HepG2 (cell line): ENCODE results near the gene PRKACA. TPM values are rescaled to one million over a fixed set of nuclear protein-coding genes. Genes with fewer than 3 reads are reported as not detected.

Experiments used
- ATAC-seq: fragments of 200-7000 bp; cut with Tn5 transposase; 3 replicates; pipeline ENCODE4 v1.9.1; 2020; ENCODE audit warnings: mild to moderate bottlenecking, moderate library complexity
- BruUV-seq: library from RNA; stranded (reverse); fragments of 400-500 nt; replicated peaks from 2 replicates; lab custom pipeline; 2021; lab: Mats Ljungman, UMichigan
- CTCF ChIA-PET: fragments of 300-600 bp; formaldehyde crosslinking; extraction: SDS; loops from one replicate; lab custom pipeline; 2021; ENCODE audit warnings: low total read pairs, inconsistent platforms, low intra/inter-chr PET ratio; lab: Yijun Ruan, JAX
- POLR2A ChIA-PET: fragments of 350-600 bp; sonication (Branson Sonifier 250); formaldehyde crosslinking; loops from one replicate; lab custom pipeline; 2020; ENCODE audit warnings: antibody characterized with exemption, inconsistent platforms; lab: Yijun Ruan, JAX
- DNase-seq: peaks from one replicate; pipeline ENCODE4 v3.0.0-alpha.2; 2015; ENCODE audit warnings: low spot score
- FAIRE-seq: peaks from 3 replicates; lab custom pipeline; 2011; peaks lifted over from hg19 to GRCh38; lab: Jason Lieb, UNC
- H2AFZ ChIP-seq: one replicate; pipeline ENCODE4 v1.6.1; 2011; ENCODE audit warnings: low read length, inconsistent platforms
- H3K27ac ChIP-seq: fragments of 300-600 bp; 3 replicates; pipeline ENCODE4 v1.8.0; 2011; ENCODE audit warnings: mixed run types, mild to moderate bottlenecking, mixed read lengths, low read length, inconsistent platforms; ENCODE audit not compliant: insufficient read depth; ENCODE audit errors: extremely low read length
- H3K27me3 ChIP-seq, 2 experiments: fragments of 200-600 bp in 1 of 2; 2 replicates in 1 of 2; 3 replicates in 1 of 2; pipeline versions ENCODE4 v1.6.0 to v1.8.0; 2011; ENCODE audit warnings: low read length in 2 of 2, mild to moderate bottlenecking in 2 of 2, moderate library complexity in 2 of 2, inconsistent platforms in 1 of 2; ENCODE audit not compliant: insufficient read depth in 2 of 2, control insufficient read depth in 1 of 2
- H3K36me3 ChIP-seq, 2 experiments: fragments of 200-600 bp in 1 of 2; replicated peaks in 1 of 2; 2 replicates in 1 of 2; 3 replicates in 1 of 2; pipeline versions ENCODE4 v1.5.1 to v1.8.0; 2011; ENCODE audit warnings: low read length in 2 of 2, inconsistent platforms in 1 of 2; ENCODE audit not compliant: insufficient read depth in 2 of 2, control insufficient read depth in 1 of 2
- H3K4me1 ChIP-seq: 2 replicates; pipeline ENCODE4 v1.5.1; 2012; ENCODE audit warnings: low read length, inconsistent platforms; ENCODE audit not compliant: insufficient read depth
- H3K4me2 ChIP-seq: 2 replicates; pipeline ENCODE4 v1.6.0; 2011; ENCODE audit warnings: low read depth, low read length, inconsistent platforms
- H3K4me3 ChIP-seq, 3 experiments: fragments of 200-600 bp in 1 of 3; sonication (generic), shearing (Covaris generic) in 1 of 3; replicated peaks in 1 of 3; 2 replicates each; pipeline ENCODE4 v1.5.1; 2011 to 2016; ENCODE audit warnings: low read length in 3 of 3, inconsistent platforms in 2 of 3, low read depth in 2 of 3, mild to moderate bottlenecking in 2 of 3, control low read depth in 1 of 3, mixed read lengths in 1 of 3; ENCODE audit not compliant: insufficient read depth in 1 of 3
- H3K79me2 ChIP-seq: one replicate; pipeline ENCODE4 v1.6.1; 2011; ENCODE audit warnings: low read length, inconsistent platforms; ENCODE audit not compliant: insufficient read depth
- H3K9ac ChIP-seq: 2 replicates; pipeline ENCODE4 v1.6.0; 2011; ENCODE audit warnings: mild to moderate bottlenecking, low read depth, low read length, inconsistent platforms; ENCODE audit not compliant: insufficient read depth
- H3K9me3 ChIP-seq: 2 replicates; pipeline ENCODE4 v1.5.1; 2012; ENCODE audit warnings: mild to moderate bottlenecking, low read length
- H4K20me1 ChIP-seq: 2 replicates; pipeline ENCODE4 v1.6.0; 2011; ENCODE audit warnings: inconsistent platforms, mild to moderate bottlenecking, low read length, moderate library complexity; ENCODE audit not compliant: insufficient read depth
- ARID2 ChIP-seq: sonication (generic); formaldehyde crosslinking; IDR thresholded peaks from 2 replicates; pipeline ENCODE4 v1.8.1; 2022; ENCODE audit warnings: mild to moderate bottlenecking, missing genetic modification reagents, borderline replicate concordance
- ATF7-NPFF ChIP-seq: sonication (generic); formaldehyde crosslinking; IDR thresholded peaks from 2 replicates; pipeline ENCODE4 v1.8.1; 2023; ENCODE audit warnings: mild to moderate bottlenecking, low read depth, missing genetic modification reagents, moderate library complexity
- CREB1 ChIP-seq, 2 experiments: fragments of 450-650 bp in 1 of 2; IDR thresholded peaks; 2 replicates each; pipeline ENCODE4 v1.6.1; 2016 to 2017; ENCODE audit warnings: control low read depth in 1 of 2, mild to moderate bottlenecking in 1 of 2, missing compliant biosample characterization in 1 of 2, missing genetic modification characterization in 1 of 2
- HNF4G ChIP-seq, 2 experiments: sonication (generic) in 1 of 2; formaldehyde crosslinking in 1 of 2; IDR thresholded peaks; 2 replicates each; pipeline versions ENCODE4 v1.4.0 to v1.6.1; 2011 to 2020; ENCODE audit warnings: borderline replicate concordance in 2 of 2, low read depth in 2 of 2, mild to moderate bottlenecking in 2 of 2, low read length in 1 of 2, missing genetic modification reagents in 1 of 2, moderate library complexity in 1 of 2
- ISL2 ChIP-seq: sonication (generic); formaldehyde crosslinking; IDR thresholded peaks from 2 replicates; pipeline ENCODE4 v1.5.0; 2020; ENCODE audit warnings: missing genetic modification reagents
- MXI1 ChIP-seq: IDR thresholded peaks from 3 replicates; pipeline ENCODE4 v1.6.1; 2012; ENCODE audit warnings: low read depth, low read length, inconsistent platforms, borderline replicate concordance
- NFATC3 ChIP-seq: sonication (generic); formaldehyde crosslinking; IDR thresholded peaks from 2 replicates; pipeline ENCODE4 v1.5.1; 2020; ENCODE audit warnings: mild to moderate bottlenecking, missing genetic modification reagents
- SP2 ChIP-seq: sonication (generic); formaldehyde crosslinking; IDR thresholded peaks from 2 replicates; pipeline ENCODE4 v1.5.1; 2020; ENCODE audit warnings: mild to moderate bottlenecking, missing genetic modification reagents
- SSRP1 ChIP-seq: IDR thresholded peaks from 2 replicates; pipeline ENCODE4 v1.6.1; 2016; ENCODE audit warnings: control low read depth
- WIZ ChIP-seq: sonication (generic); formaldehyde crosslinking; IDR thresholded peaks from 2 replicates; pipeline ENCODE4 v1.5.1; 2020; ENCODE audit warnings: mild to moderate bottlenecking, missing genetic modification reagents
- ZC3H4 ChIP-seq: sonication (generic); formaldehyde crosslinking; IDR thresholded peaks from 2 replicates; pipeline ENCODE4 v1.4.0; 2020; ENCODE audit warnings: missing genetic modification reagents, borderline replicate concordance
- ZIK1 ChIP-seq: sonication (generic); formaldehyde crosslinking; IDR thresholded peaks from 2 replicates; pipeline ENCODE4 v1.5.0; 2020; ENCODE audit warnings: mild to moderate bottlenecking, low read depth, missing genetic modification reagents, borderline replicate concordance
- ZNF230 ChIP-seq: sonication (generic); formaldehyde crosslinking; IDR thresholded peaks from 2 replicates; pipeline ENCODE4 v1.4.0; 2020; ENCODE audit warnings: mild to moderate bottlenecking, missing genetic modification reagents
- ZNF569 ChIP-seq: sonication (generic); formaldehyde crosslinking; IDR thresholded peaks from 2 replicates; pipeline ENCODE4 v1.5.0; 2020; ENCODE audit warnings: mild to moderate bottlenecking, missing genetic modification reagents, moderate library complexity, borderline replicate concordance
- ZNF607 ChIP-seq: sonication (generic); formaldehyde crosslinking; IDR thresholded peaks from 2 replicates; pipeline ENCODE4 v1.5.1; 2020; ENCODE audit warnings: missing genetic modification reagents, mild to moderate bottlenecking, borderline replicate concordance
- ZNF614 ChIP-seq: IDR thresholded peaks from 2 replicates; pipeline ENCODE4 v1.6.1; 2018; ENCODE audit warnings: missing biosample characterization, missing genetic modification reagents, inconsistent platforms, borderline replicate concordance
- ZNF674 ChIP-seq: sonication (generic); formaldehyde crosslinking; IDR thresholded peaks from 2 replicates; pipeline ENCODE4 v1.5.0; 2020; ENCODE audit warnings: low read depth, mild to moderate bottlenecking, missing genetic modification reagents
- WGBS: methylation state at CpG from one replicate; pipeline ENCODE4 v1.1.6; 2017; ENCODE audit warnings: low lambda C conversion rate; 5-methylcytosine and 5-hydroxymethylcytosine counted together
- in situ Hi-C: cut with HindIII; loops from 2 replicates; pipeline ENCODE4 v1.10.0; 2017; ENCODE audit warnings: low pct_unique_long_range_greater_than_20kb; ENCODE audit not compliant: extremely low pct_ligation_motif_present
- intact Hi-C: fragments of 100-400 bp; cut with micrococcal nuclease; formaldehyde crosslinking; loops from one replicate; pipeline ENCODE4 v1.10.0; 2022; ENCODE audit not compliant: unreplicated experiment
- polyA plus RNA-seq, 8 experiments: library from polyadenylated mRNA; depleted of rRNA in 3 of 8; stranded (reverse) in 7 of 8; unstranded in 1 of 8; fragments of >200 nt; fragmentation: Illumina TruSeq in 4 of 8; extraction: Trizol in 4 of 8; gene quantifications; 2 replicates each; pipeline versions ENCODE4 v1.2.1 to v1.2.3, GENCODE V29; 2011 to 2016; ENCODE audit warnings: low read depth in 4 of 8, missing spikeins in 1 of 8, mixed read lengths in 1 of 8; ENCODE audit not compliant: insufficient read depth in 1 of 8
- total RNA-seq, 5 experiments: library from RNA; depleted of rRNA; stranded (reverse); fragments of >200 nt; fragmentation: Illumina TruSeq; extraction: Trizol; gene quantifications; 2 replicates each; pipeline ENCODE4 v1.2.3, GENCODE V29; 2016; ENCODE audit warnings: low read depth in 1 of 5
- TF ChIP-seq, protein P1 (sequence below): sonication (generic); formaldehyde crosslinking; IDR thresholded peaks from 2 replicates; pipeline ENCODE4 v1.9.0; 2022; ENCODE audit warnings: missing genetic modification reagents, mild to moderate bottlenecking, borderline replicate concordance

The PRKACA gene
- total and polyA plus RNA-seq, 2 of the 13 experiments (the other 11 are each of a cell fraction or from before 2014, with no cell fraction given): 11.0 to 18.2 TPM

- DNase-seq: peak; percentile 99
- Histone ChIP-seq H3K4me2 (peak overlapping the region; percentile 95), H3K27me3 (no peaks in the 10 kb centered on the region; a peak in 1 of 5 replicates), H4K20me1 (no peaks in the 10 kb centered on the region), H3K4me3 (peak overlapping the region; percentile 79 to 95 (median 87)), H3K27ac (peak overlapping the region; percentile 91), H3K9ac (peak overlapping the region; percentile 92), H3K4me1 (peaks cover 38% of the 10 kb centered on the region), H3K36me3 (no peaks in the 10 kb centered on the region), H3K9me3 (no peaks in the 10 kb centered on the region), H3K79me2 (peaks cover 5% of the 10 kb centered on the region), H2AFZ (no peak overlapping the region)
- peak; percentile 80 for ATAC-seq
- ChIA-PET POLR2A (interaction anchor here (0.6 to 3.4 kb wide), 15 partner anchors 9 to 1332 kb away, joined by 3 to 14 read pairs (median 4); partner anchors contain the start of genes ASF1B, DCAF15, MISP3 and PRKACA), CTCF (no interaction called here)
- intact Hi-C loops: loop anchor here (1.0 to 5.0 kb wide), 3 partner anchors 9 to 56 kb away; partner anchors contain the start of genes ASF1B, PRKACA and SAMD1
- in situ Hi-C loops: no loop called here
- FAIRE-seq: peak; percentile 99
- BruUV-seq: TSS peak; percentile 94
- under 1% methylated on average over 36 of the region's 50 CpGs for WGBS
- TF ChIP-seq SP2 (CRISPR knock-in tag): peak; percentile 88
- TF ChIP-seq CREB1 (IDR thresholded peaks at IDR 0.05): peak; percentile 74
- TF ChIP-seq CREB1 (CRISPR knock-in tag; IDR thresholded peaks at IDR 0.05): peak; percentile 89
- TF ChIP-seq ZNF674: no peak
- no peak for TF ChIP-seq SSRP1 (CRISPR knock-in tag)
- peak; percentile 80; the same call in 2 of the 3 replicates for TF ChIP-seq MXI1
- TF ChIP-seq ZC3H4 (CRISPR knock-in tag): no peak
- peak; percentile 51; the same call in 1 of the 2 replicates for TF ChIP-seq ZNF607 (CRISPR knock-in tag)
- no peak for TF ChIP-seq NFATC3
- TF ChIP-seq, protein P1, sequence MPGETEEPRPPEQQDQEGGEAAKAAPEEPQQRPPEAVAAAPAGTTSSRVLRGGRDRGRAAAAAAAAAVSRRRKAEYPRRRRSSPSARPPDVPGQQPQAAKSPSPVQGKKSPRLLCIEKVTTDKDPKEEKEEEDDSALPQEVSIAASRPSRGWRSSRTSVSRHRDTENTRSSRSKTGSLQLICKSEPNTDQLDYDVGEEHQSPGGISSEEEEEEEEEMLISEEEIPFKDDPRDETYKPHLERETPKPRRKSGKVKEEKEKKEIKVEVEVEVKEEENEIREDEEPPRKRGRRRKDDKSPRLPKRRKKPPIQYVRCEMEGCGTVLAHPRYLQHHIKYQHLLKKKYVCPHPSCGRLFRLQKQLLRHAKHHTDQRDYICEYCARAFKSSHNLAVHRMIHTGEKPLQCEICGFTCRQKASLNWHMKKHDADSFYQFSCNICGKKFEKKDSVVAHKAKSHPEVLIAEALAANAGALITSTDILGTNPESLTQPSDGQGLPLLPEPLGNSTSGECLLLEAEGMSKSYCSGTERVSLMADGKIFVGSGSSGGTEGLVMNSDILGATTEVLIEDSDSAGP (CRISPR knock-in tag): peak; percentile 75
- 0 out of 2 replicates have a peak, but pooled peaks have one; percentile 28 for TF ChIP-seq ZIK1 (CRISPR knock-in tag)
- TF ChIP-seq ISL2 (CRISPR knock-in tag): 0 out of 2 replicates have a peak, but pooled peaks have one; percentile 54
- TF ChIP-seq ZNF569: no peak
- TF ChIP-seq WIZ (CRISPR knock-in tag): 0 out of 2 replicates have a peak, but pooled peaks have one; percentile 35
- peak; percentile 13; the same call in 1 of the 2 replicates for TF ChIP-seq ZNF230 (CRISPR knock-in tag)
- no peak for TF ChIP-seq ATF7-NPFF (CRISPR knock-in tag)
- 0 out of 2 replicates have a peak, but pooled peaks have one; percentile 12 for TF ChIP-seq HNF4G (IDR thresholded peaks at IDR 0.05; ENCODE audit: borderline replicate concordance, low read depth, low read length)
- no peak for TF ChIP-seq HNF4G (CRISPR knock-in tag; IDR thresholded peaks at IDR 0.05; ENCODE audit: borderline replicate concordance, low read depth)
- 0 out of 2 replicates have a peak, but pooled peaks have one; percentile 52 for TF ChIP-seq ARID2
- peak; percentile 67 for TF ChIP-seq ZNF614 (CRISPR knock-in tag)
These were observed 36.4 kb downstream of the PRKACA start for GRCh38 chr19:14080887-14081796.
